ENCODE measurements around the gene OR51E2.

Gene OR51E2

DNA sequence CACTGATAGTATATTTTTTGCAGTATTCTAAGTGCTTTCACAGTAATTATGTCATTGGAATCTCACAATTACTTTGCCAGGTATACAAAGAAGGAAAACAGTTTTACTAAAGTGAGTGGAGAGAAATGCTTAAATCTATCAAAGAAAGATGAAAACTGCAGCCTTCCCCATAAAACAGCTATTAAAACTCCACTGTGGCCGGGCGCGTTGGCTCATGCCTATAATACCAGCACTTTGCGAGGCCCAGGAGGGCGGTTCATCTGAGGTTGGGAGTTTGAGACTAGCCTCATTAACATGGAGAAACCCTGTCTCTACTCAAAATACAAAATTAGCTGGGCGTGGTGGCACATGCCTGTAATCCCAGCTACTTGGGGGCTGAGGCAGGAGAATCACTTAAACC, 34.8 kb downstream of the OR51E2 start:
- DNase-seq (ENCODE audit: low read depth in 2 of 2): no peak

DNA sequence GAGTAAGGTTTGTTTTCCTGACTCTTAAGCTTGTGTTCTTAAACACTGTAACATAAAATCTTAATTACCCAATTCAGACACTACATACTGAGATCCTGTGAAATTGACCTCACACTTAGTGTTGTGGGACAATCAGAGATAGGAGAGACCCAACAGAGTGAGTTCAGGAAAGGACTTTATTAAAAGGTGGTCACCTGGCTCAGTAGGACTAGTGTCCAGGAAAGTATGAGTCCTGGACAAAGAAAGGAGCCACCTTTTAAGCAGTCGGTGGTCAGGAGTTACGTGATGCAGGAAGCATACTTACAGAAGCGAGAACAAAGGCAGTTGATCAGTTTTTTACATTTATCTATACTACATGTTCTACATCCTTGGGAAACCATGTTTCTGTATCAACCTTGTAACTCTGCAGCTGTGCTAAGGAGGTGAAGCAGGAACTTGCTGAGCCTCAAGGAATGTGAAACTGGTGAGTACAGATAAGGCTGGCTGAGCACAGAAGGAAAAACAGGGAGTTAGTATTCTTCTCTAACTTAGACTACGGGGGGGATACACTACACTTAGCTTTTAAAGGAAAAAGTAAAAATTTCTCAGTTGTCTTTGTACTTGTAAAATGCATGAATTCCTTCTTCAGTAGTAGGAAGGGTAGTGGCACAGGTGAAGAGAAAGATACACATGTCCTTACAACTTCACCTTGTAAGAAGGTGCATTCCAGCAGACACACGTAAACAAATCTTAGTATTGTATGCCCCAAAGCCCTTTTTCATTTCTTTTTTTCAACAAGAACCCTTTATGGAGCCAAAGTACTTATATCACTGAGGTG, 38.8 kb downstream of the OR51E2 start:
- DNase-seq (ENCODE audit: low read depth in 2 of 2): no peak

DNA sequence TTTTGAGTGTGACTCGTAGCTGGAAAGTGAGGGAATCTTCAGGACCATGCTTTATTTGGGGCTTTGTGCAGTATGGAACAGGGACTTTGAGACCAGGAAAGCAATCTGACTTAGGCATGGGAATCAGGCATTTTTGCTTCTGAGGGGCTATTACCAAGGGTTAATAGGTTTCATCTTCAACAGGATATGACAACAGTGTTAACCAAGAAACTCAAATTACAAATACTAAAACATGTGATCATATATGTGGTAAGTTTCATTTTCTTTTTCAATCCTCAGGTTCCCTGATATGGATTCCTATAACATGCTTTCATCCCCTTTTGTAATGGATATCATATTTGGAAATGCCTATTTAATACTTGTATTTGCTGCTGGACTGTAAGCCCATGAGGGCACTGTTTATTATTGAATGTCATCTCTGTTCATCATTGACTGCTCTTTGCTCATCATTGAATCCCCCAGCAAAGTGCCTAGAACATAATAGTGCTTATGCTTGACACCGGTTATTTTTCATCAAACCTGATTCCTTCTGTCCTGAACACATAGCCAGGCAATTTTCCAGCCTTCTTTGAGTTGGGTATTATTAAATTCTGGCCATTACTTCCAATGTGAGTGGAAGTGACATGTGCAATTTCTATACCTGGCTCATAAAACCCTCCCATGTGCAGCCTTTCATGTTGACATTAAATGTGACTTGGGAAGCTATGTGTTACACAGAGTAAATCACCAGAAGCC, 42.9 kb downstream of the OR51E2 start:
- no peak for DNase-seq (ENCODE audit: low read depth in 2 of 2)

DNA sequence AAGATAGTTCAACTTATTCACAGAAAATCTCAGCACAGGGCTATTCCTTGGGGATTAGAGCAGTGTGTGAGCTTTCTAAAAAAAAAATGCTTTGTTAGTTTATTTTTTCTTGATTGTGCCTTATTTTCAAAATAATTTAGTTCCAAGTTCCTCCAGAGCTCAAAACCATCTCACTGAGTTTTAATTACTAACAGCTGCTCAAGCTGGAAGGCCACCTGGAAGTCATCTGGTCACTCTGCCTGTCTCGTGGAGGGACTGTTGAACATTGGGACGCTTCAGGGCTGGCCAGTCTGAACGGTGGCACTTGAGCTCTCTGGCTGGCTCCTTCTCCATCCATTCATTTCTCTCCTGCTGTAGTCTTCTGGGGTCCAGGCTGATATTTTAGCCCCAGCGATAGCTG, 49.9 kb downstream of the OR51E2 start:
- DNase-seq (ENCODE audit: low read depth in 2 of 2): no peak

- no peak for DNase-seq (ENCODE audit: low read depth in 2 of 2)
Measured at GRCh38 chr11:4645974-4646373, 51.7 kb downstream of the OR51E2 start.

DNA sequence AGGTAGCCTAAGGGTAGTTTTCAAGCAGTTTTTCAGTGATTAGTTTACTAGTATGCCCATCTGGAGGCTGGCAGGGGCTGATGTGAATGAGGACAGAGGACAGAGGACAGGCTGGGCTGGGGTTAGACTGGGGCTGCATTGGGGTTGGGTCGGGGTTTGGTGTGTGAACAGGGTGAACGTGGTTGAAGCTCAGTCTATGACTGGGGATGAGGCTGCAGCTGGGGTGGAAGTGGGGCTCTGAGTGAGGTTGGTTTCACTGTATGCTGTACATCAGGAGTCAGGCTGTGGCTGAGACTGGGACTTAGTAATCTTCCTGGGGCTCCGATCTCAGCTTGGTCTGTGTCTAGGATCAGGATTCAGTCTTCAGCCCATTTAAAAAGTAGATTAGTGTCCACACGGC, 53.4 kb downstream of the OR51E2 start:
- DNase-seq (ENCODE audit: low read depth in 2 of 2): no peak

DNA sequence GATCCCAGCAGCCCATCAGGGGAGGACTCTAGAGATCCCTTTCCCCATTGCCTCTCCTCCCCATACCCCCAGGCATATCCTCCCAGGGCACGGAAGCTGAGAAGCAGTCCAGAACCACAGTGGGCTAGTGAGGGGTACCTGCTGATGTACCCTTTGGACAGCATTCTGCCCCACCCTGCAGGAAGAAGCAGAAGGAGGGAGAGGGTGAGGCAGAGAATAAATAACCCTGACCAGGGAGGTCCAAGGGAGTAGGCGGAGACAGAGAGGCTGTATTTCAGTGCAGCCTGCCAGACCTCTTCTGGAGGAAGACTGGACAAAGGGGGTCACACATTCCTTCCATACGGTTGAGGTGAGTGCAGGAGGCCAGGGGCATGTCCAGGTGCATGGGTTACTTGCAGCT, 54.0 kb downstream of the OR51E2 start, which contains the start of gene OR51E1:
Gene OR51E1 (plus strand): TSS at position 301 of the 400 bp plus-strand sequence. CDS start 8,545 bp downstream, outside the sequence.
- no peak for DNase-seq (ENCODE audit: low read depth in 2 of 2)

GRCh38 chr11:4643076-4643475, 54.6 kb downstream of the OR51E2 start:
- DNase-seq (ENCODE audit: low read depth in 2 of 2): no peak

DNA sequence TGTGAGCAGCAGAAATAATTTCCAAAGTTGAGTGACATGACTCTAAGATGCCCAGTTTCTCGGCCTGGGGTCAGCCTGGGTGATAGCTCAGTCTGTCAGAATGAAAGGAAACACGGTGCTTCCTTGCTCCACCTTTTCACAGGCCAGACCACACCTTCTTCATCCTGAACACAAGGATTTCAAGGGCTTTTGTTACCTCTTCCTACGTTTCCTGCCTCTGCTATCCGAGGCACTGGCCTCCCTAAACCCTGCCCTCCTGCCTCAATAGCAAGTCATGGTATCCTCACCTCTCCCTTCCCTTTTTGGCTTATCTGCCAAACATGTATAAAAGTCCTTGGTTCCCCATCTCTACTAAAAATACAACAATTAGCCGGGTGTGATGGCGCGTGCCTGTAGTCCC, 55.6 kb downstream of the OR51E2 start:
- DNase-seq (ENCODE audit: low read depth in 2 of 2): no peak

- no peak for DNase-seq (ENCODE audit: low read depth in 2 of 2)
Measured at GRCh38 chr11:4641501-4641900, 56.2 kb downstream of the OR51E2 start.

GRCh38 chr11:4639931-4640330, 57.7 kb downstream of the OR51E2 start:
- no peak for DNase-seq (ENCODE audit: low read depth in 2 of 2)

GRCh38 chr11:4637662-4638047, 60.0 kb downstream of the OR51E2 start:
- DNase-seq (ENCODE audit: low read depth in 2 of 2): no peak

DNA sequence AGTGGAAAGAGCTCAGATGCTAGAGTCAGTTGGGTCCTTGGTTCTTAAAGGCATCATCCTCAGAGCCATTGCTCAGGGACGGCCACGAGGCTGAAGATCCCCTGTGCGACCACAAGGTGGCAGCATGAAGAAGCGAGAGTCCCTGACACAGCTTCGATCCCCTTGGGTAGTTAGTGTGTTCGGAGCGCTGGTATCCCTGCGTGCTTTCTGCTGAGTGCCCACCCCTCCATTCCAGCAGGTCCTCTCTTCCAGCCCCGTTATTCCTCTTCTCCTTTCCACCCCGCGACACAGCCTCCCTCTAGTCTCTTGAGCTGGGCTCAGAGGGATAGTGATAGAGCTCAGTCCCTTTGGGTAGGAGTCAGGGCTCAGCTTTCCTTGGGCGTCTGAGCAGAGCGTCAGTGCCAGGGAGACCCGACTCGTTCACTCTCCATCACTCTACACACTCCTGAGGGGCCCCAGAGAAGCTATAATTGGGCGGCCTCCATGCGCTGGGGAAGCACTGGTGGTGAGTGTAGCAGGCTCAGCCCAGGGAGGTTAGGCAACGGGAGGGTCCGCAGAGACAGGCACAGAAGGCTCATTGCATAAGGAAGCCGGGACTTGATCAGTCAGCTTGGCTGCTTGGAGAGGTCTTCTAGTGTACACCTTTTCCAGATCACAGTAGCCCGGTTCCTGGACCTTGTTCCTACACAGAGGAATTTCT, 60.5 kb downstream of the OR51E2 start, which contains the start of gene OR51D1:
Gene OR51D1 (plus strand): TSS at position 516 of the 700 bp plus-strand sequence. CDS start 2,314 bp downstream, outside the sequence.
- DNase-seq (ENCODE audit: low read depth in 2 of 2): peak; percentile 45 to 64

DNA sequence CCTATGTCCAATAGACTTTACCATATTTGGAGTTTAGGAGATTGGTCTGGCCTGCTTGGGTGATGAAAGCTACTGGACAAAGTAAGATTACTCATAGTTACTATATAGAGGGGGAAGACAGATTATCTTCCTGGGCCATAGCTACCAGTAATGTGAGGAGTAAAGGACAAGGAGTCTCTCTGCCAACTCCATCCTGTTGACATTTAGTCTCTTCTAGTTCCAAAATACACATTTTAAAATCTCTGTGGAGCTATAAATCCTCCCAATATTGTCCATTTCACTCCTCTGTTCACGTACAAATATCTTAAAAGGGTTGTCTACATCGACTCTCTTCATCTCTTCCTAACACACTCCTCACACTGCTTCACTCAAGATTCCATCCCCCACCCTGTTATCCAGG, 61.5 kb downstream of the OR51E2 start:
- DNase-seq (ENCODE audit: low read depth in 2 of 2): no peak

Data from stimulated activated CD4-positive, alpha-beta T cell treated with anti-CD3 and anti-CD28 coated beads, Interleukin-4, amount 100 ng/mL, for 48 hours (primary cell).